Stimulated activated CD8-positive, alpha-beta memory T cell treated with anti-CD3 and anti-CD28 coated beads, Interleukin-7, amount 100 ng/mL, for 24 hours (primary cell): Measurements from ENCODE around the gene BST1.
A peak's percentile ranks its signal among the peaks of the same experiment; 100 is the strongest.
"Not testable (repeated sequence)": the region's sequence is repeated elsewhere in the genome, so short reads cannot be mapped to it uniquely, and the experiment has no call there.

ENCODE experiments used
- DNase-seq: peaks from one replicate; pipeline ENCODE4 v3.0.0-alpha.2; 2020; ENCODE audit warnings: low read depth

Gene BST1

GRCh38 chr4:15749001-15749400 lies 46.1 kb downstream of the BST1 start:
- DNase-seq = no peak

- DNase-seq = no peak
These were observed 48.3 kb downstream of the BST1 start for GRCh38 chr4:15751153-15751552.

GRCh38 chr4:15753081-15753480 lies 50.2 kb downstream of the BST1 start:
- DNase-seq = no peak

GRCh38 chr4:15753786-15754185 lies 50.9 kb downstream of the BST1 start:
- no peak for DNase-seq

DNA sequence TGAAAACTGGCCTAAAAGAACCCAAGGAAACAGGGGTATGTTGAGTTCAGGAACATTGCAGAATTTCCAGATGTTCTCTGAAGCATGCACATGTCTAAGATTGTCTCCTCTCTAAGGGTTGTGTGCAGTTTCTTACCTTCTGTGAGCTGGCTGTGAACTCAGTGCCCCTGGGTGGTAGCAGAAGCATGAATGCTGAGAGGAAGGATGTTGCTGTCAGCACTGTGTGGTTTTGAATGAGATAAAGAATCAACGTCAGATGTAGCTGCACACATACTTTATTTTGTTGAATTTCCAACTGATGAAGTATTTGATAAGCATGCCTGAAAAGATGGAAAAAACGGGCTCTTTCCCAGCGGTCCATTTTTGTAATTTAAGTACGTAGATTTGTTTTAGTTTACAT lies 51.5 kb downstream of the BST1 start:
- DNase-seq = no peak

- no peak for DNase-seq
These were observed 52.7 kb downstream of the BST1 start for GRCh38 chr4:15755321-15756155.

DNA sequence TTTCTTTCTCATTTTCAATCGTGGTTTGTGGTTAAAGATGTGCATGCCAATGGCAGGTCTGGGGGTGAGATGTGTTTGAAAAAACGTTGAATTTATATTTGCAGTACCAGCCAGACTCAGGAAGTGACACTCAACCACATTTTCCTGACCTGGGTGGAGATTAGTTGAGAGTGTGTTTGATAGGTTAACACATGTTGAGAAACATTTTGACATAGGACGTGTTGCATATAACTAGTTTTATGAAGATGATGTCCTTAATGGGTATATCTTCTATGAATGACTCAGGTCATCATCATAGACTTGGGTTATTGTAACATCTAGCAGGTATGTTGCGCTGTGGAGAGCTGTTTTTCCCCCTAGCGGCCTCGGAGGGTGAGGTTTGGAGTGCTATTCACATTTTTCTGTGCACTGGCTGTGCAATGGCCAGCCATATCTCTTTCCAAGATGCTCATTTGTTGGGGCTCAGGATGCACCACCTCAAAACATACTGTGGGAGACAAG lies 53.5 kb downstream of the BST1 start:
- peak; percentile 51 for DNase-seq

DNA sequence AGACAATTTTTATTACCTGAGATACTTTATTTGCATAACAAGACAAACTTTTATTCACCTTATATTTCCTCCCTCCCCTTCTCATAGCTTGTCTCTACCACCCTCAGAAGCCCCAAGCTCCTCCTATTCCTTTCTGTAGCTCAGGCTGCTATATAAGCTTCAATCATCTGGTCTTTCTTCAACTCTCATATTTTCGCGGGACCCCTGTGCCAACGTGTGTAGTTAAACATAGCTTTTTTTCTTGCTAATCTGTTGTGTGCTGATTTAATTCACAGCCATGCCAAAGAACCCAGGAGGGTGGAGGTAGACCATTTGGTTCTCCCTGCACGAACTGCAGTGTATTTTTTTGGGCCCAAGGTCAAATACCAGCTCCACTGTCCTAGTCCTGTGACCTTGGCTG lies 54.2 kb downstream of the BST1 start:
- no peak for DNase-seq

GRCh38 chr4:15758294-15758693 lies 55.4 kb downstream of the BST1 start:
- no peak for DNase-seq

GRCh38 chr4:15762460-15762859 lies 59.6 kb downstream of the BST1 start:
- DNase-seq = not testable (repeated sequence)

- DNase-seq = no peak
These were observed 62.5 kb downstream of the BST1 start for GRCh38 chr4:15765391-15765790.

GRCh38 chr4:15765910-15766697 lies 63.2 kb downstream of the BST1 start:
- no peak for DNase-seq

- no peak for DNase-seq
These were observed 64.0 kb downstream of the BST1 start for GRCh38 chr4:15766821-15767220.

DNA sequence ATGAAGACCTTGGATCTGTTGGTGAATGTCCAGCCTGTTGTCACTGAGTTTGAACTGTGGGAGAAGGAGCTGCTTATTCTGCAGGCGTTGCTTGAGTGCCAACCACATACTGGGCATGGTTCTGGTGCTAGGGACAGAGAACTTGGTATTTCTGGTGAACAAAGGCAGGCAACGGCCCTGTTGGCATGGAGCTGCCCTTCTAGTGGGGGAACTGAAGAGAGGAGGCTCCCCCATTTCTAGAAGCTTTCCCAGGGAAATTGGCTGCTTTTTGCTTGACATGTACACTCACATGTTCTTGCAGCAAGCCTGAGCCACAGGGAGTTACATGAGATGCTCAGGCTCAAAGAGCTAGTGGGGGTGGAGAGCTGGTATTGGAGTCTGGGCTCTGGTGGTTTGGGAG lies 66.3 kb downstream of the BST1 start:
- DNase-seq = no peak

DNA sequence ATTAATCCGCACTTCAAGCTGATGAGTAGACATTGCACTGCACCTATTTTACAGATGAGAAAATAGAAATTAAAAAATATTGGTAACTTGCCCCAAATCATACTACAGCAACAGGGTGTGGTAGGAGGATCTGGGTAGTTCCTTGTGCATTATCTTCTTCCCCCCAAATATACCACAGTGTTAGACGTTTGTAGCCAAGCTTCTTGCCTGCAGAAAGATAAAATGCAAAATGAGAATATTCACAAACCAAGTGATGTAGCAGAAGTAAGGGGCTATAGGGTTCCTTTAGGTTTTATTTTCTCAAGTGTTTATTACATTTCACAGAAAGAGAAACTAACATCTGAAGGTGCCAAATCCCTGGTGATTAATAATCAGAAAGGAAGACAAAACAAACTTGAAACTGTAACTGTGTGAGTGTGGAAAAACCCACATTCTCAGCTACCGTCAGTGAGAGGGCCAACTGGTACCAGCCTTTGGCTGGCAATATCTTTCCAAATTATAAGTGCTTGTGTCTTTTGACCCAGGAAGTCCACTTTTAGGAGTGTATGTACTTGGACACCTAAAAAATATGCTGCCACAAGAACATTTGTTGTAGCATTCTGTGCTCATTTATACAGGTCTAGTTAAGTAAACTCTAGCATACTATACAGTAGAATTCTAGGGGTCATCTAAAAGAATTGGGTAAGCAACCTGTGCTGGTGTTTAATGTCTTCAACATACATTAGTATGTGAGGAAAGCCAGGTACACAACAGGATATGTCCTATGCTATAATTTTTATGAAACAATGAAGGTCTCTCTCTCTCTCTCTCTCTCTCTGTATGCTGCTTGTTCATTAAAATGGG lies 68.6 kb downstream of the BST1 start:
- DNase-seq = no peak

GRCh38 chr4:15774020-15774420 lies 71.2 kb downstream of the BST1 start:
- no peak for DNase-seq

- DNase-seq = no peak
These were observed 74.2 kb downstream of the BST1 start for GRCh38 chr4:15776871-15777648.

GRCh38 chr4:15777697-15778288 lies 74.9 kb downstream of the BST1 start:
- DNase-seq = no peak

- no peak for DNase-seq
These were observed 75.7 kb downstream of the BST1 start, which contains the start of gene CD38 for GRCh38 chr4:15778289-15779241. CD38 (plus strand) TSS chr4:15778328; CDS start chr4:15778415, 87 bp downstream.

DNA sequence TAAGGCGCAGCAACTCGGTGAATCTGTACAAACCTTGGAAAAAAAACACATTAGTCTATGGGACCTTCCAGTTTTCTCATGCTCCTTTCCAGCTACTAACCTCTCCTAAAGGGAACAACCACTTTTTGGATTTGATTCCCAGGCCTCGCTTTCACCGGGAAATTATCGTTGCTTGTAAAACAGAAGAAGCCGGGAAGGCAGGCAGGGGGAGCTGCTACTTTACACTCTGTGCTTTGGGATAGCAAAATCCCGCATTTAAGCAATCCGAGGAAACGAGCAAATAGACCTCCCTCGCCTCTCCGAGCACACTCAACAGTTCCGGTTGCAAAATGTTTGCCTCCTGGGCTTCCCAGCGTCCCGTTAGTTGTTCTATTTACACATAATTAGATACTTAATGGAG lies 76.4 kb downstream of the BST1 start:
- no peak for DNase-seq
